Measurements from ENCODE around the gene CLIP2. TPM values are rescaled to one million over a fixed set of nuclear protein-coding genes. Genes with fewer than 3 reads are reported as not detected.

The CLIP2 gene
- total and polyA plus RNA-seq, 2 of the 8 experiments (the other 6 are each of a cell fraction or from before 2014, with no cell fraction given) = 8.3 to 41.5 TPM

- H4K91ac ChIP-seq (replicated peaks; ENCODE audit: insufficient read length, low read length) = no peak overlapping the region
- 82% methylated on average over 4 of the region's 4 CpGs; no CpG with 5 or more reads in 1 of the 2 experiments for WGBS, 2 experiments (ENCODE audit: extremely low coverage in 1 of 2, insufficient coverage in 1 of 2, insufficient read length in 1 of 2, insufficient replicate concordance in 2 of 2, low coverage in 1 of 2, low lambda C conversion rate in 2 of 2, missing lambda C conversion rate in 1 of 2)
- H4K20me1 ChIP-seq (replicated peaks in 1 of 2; ENCODE audit: control insufficient read depth in 1 of 2, insufficient read depth in 2 of 2, low read length in 2 of 2) = no peaks in the 10 kb centered on the region
- H3K56ac ChIP-seq (replicated peaks; ENCODE audit: insufficient read length, low read depth, low read length) = no peak overlapping the region
- H2BK120ac ChIP-seq (replicated peaks; ENCODE audit: low read depth, low read length) = no peak overlapping the region
- H4K5ac ChIP-seq (ENCODE audit: insufficient read length, low read depth, low read length) = no peak overlapping the region
- H3K4ac ChIP-seq (replicated peaks; ENCODE audit: insufficient read length, low read depth, low read length) = no peak overlapping the region
- POLR2A ChIA-PET (ENCODE audit: partially characterized antibody) = interaction anchor here (0.6 kb wide), 1 partner anchor 98 kb away, joined by 4 read pairs; no protein-coding TSS in a partner anchor
- DNase-seq (ENCODE audit: low read depth in 1 of 2, low spot score in 2 of 2) (no peak), FAIRE-seq (no peak)
- H3K4me2 ChIP-seq (ENCODE audit: insufficient read depth in 1 of 2, low read depth in 2 of 2, low read length in 2 of 2) = no peak overlapping the region
- H3K79me2 ChIP-seq (ENCODE audit: control insufficient read depth in 1 of 2, insufficient read depth in 2 of 2, low read length in 2 of 2) = no peaks in the 10 kb centered on the region
- CTCF ChIA-PET (ENCODE audit: partially characterized antibody) = interaction anchor here (1.2 to 5.1 kb wide), 2 partner anchors 11 to 205 kb away, joined by 4 to 30 read pairs; no protein-coding TSS in a partner anchor
- no peak overlapping the region for H2BK20ac ChIP-seq (ENCODE audit: low read length)
- no peak overlapping the region for H2BK5ac ChIP-seq (ENCODE audit: low read depth, low read length)
- H3K14ac ChIP-seq (ENCODE audit: insufficient read length) = no peak overlapping the region
- no peak overlapping the region for H3K9ac ChIP-seq (replicated peaks in 1 of 4; ENCODE audit: extremely low read depth in 1 of 4, low read depth in 3 of 4, low read length in 3 of 4)
- no peaks in the 10 kb centered on the region for H3K9me3 ChIP-seq (ENCODE audit: insufficient read depth in 2 of 2, low read depth in 1 of 2, low read length in 1 of 2)
- no peak overlapping the region for H2AK5ac ChIP-seq (ENCODE audit: low read depth, low read length)
- no peak overlapping the region for H2BK12ac ChIP-seq (ENCODE audit: low read depth, low read length)
- H4K8ac ChIP-seq (ENCODE audit: extremely low read depth, insufficient read depth, low read length) = no peak overlapping the region
- H3K4me3 ChIP-seq (ENCODE audit: extremely low read depth in 1 of 4, insufficient read depth in 2 of 4, low read depth in 3 of 4, low read length in 4 of 4) = no peak overlapping the region
- H3K18ac ChIP-seq (ENCODE audit: extremely low read depth, low read length) = no peak overlapping the region
- H3K23ac ChIP-seq (ENCODE audit: insufficient read length) = no peak overlapping the region
- no peak overlapping the region for H2AFZ ChIP-seq (ENCODE audit: low read length)
- H3K4me1 ChIP-seq (replicated peaks in 1 of 4; ENCODE audit: control insufficient read depth in 3 of 4, insufficient read depth in 4 of 4, low read length in 3 of 4) = no peaks in the 10 kb centered on the region
- no peaks in the 10 kb centered on the region for H3K36me3 ChIP-seq (ENCODE audit: control insufficient read depth in 2 of 4, insufficient read depth in 4 of 4, low read length in 3 of 4)
- no peak overlapping the region for H3K27ac ChIP-seq (ENCODE audit: low read depth, low read length)
- H3K79me1 ChIP-seq (ENCODE audit: low read depth, low read length) = no peaks in the 10 kb centered on the region
- H3K27me3 ChIP-seq (replicated peaks in 1 of 4; ENCODE audit: control insufficient read depth in 3 of 4, extremely low read depth in 1 of 4, insufficient read depth in 3 of 4, low read length in 3 of 4) = no peaks in the 10 kb centered on the region
- no peak overlapping the region for H2BK15ac ChIP-seq (ENCODE audit: low read length)
- H3K23me2 ChIP-seq (ENCODE audit: low read depth, low read length) = no peaks in the 10 kb centered on the region
- TF ChIP-seq CHD1 (IDR thresholded peaks at IDR 0.05; ENCODE audit: low read depth, low read length) = no peak
- no peak for TF ChIP-seq BRCA1 (IDR thresholded peaks at IDR 0.05; ENCODE audit: low read depth, low read length)
- no peak for TF ChIP-seq CEBPB (IDR thresholded peaks at IDR 0.05; ENCODE audit: low read depth, low read length)
- TF ChIP-seq MAFK (IDR thresholded peaks at IDR 0.05; ENCODE audit: low read depth, low read length) = no peak
Measured at GRCh38 chr7:74412056-74412455, 122.8 kb downstream of the CLIP2 start.
